ENCODE measurements around the gene CPNE5.

DNA sequence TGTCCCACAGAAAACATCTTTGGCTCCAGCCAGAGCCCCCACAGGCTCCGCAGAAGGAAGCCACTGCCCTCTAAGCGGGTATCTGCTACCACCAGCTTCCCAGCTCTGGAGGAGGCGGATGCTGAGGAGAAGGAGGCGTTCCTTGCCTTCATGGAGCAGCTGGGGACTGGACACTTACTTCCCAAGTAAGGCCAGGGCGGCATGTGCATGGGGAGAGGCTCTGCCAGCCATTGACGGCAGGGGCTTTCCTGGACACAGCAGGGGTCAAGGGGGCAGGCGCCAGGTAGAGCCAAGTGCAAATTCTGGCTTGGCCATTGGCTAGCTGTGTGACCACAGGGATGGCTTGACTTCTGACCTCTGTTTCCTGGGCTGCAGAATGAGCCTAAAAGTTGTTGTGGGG is 123.8 kb downstream of the CPNE5 start:
- TF ChIP-seq, protein P1, sequence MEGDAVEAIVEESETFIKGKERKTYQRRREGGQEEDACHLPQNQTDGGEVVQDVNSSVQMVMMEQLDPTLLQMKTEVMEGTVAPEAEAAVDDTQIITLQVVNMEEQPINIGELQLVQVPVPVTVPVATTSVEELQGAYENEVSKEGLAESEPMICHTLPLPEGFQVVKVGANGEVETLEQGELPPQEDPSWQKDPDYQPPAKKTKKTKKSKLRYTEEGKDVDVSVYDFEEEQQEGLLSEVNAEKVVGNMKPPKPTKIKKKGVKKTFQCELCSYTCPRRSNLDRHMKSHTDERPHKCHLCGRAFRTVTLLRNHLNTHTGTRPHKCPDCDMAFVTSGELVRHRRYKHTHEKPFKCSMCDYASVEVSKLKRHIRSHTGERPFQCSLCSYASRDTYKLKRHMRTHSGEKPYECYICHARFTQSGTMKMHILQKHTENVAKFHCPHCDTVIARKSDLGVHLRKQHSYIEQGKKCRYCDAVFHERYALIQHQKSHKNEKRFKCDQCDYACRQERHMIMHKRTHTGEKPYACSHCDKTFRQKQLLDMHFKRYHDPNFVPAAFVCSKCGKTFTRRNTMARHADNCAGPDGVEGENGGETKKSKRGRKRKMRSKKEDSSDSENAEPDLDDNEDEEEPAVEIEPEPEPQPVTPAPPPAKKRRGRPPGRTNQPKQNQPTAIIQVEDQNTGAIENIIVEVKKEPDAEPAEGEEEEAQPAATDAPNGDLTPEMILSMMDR (IDR thresholded peaks at IDR 0.05) = no peak
- no peak for TF ChIP-seq POLR2A (IDR thresholded peaks at IDR 0.05)
- no peak for TF ChIP-seq POLR2AphosphoS5 (IDR thresholded peaks at IDR 0.05; ENCODE audit: insufficient read depth in 1 of 2, low read depth in 1 of 2)

Measured in vagina (tissue), 2 donors.